Measurements from ENCODE around the gene NPEPPS.

- TF ChIP-seq EZH2 (IDR thresholded peaks at IDR 0.05) (no peak), POLR2AphosphoS5 (IDR thresholded peaks at IDR 0.05; ENCODE audit: borderline replicate concordance, low read depth, low read length) (no peak)
Measured at GRCh38 chr17:47615766-47616424, 85.0 kb downstream of the NPEPPS start.
